Esophagus muscularis mucosa (tissue), 4 donors: ENCODE data around the gene STOML1. TPM values are rescaled to one million over a fixed set of nuclear protein-coding genes. Genes with fewer than 3 reads are reported as not detected.
"Not testable (repeated sequence)": the region's sequence is repeated elsewhere in the genome, so short reads cannot be mapped to it uniquely, and the experiment has no call there.

Source experiments
- DNase-seq: peaks from one replicate; pipeline ENCODE4 v3.0.0-alpha.2; 2017; ENCODE audit errors: extremely low spot score
- H3K27ac ChIP-seq, 4 donors: fragments of 200-600 bp; sonication (generic); replicated peaks in 1 of 4; 1 replicate in 3 of 4; 2 replicates in 1 of 4; pipeline ENCODE4 v1.5.1; 2016 to 2019; ENCODE audit warnings: mild to moderate bottlenecking in 1 of 4
- H3K27me3 ChIP-seq, 4 donors: fragments of 200-600 bp; sonication (generic); one replicate each; pipeline versions ENCODE4 v1.5.1 to v1.6.0; 2016 to 2019
- H3K36me3 ChIP-seq, 4 donors: fragments of 200-600 bp; sonication (generic); one replicate each; pipeline ENCODE4 v1.5.1; 2016 to 2019
- H3K4me1 ChIP-seq, 4 donors: fragments of 200-600 bp; sonication (generic); one replicate each; pipeline ENCODE4 v1.5.1; 2016 to 2019
- H3K4me3 ChIP-seq, 4 donors: fragments of 200-600 bp; sonication (generic); 1 replicate in 2 of 4; 2 replicates in 2 of 4; pipeline ENCODE4 v1.5.1; 2016 to 2019; ENCODE audit warnings: mild to moderate bottlenecking in 4 of 4, moderate library complexity in 1 of 4
- H3K9me3 ChIP-seq, 4 donors: fragments of 200-600 bp; sonication (generic); 1 replicate in 3 of 4; 2 replicates in 1 of 4; pipeline ENCODE4 v1.5.1; 2016 to 2019
- CTCF ChIP-seq, 3 experiments: fragments of 200-600 bp in 2 of 3; fragments of 450-650 bp in 1 of 3; sonication (generic) in 2 of 3; IDR thresholded peaks; one replicate each; pipeline ENCODE4 v1.5.1; 2017 to 2019; ENCODE audit warnings: antibody characterized with exemption in 3 of 3, mild to moderate bottlenecking in 2 of 3, moderate library complexity in 1 of 3
- EP300 ChIP-seq: sonication (generic); formaldehyde crosslinking; IDR thresholded peaks from one replicate; pipeline ENCODE4 v1.6.1; 2017; ENCODE audit warnings: antibody characterized with exemption
- POLR2A ChIP-seq: fragments of 450-650 bp; IDR thresholded peaks from one replicate; pipeline ENCODE4 v1.6.1; 2017; ENCODE audit warnings: antibody characterized with exemption, moderate library complexity, mild to moderate bottlenecking, low read depth
- POLR2AphosphoS5 ChIP-seq, 2 donors: sonication (generic); formaldehyde crosslinking; IDR thresholded peaks; one replicate each; pipeline ENCODE4 v1.6.1; 2017; ENCODE audit warnings: antibody characterized with exemption in 2 of 2
- WGBS: methylation state at CpG from one replicate; pipeline ENCODE4 v1.1.5; 2018; 5-methylcytosine and 5-hydroxymethylcytosine counted together
- intact Hi-C: fragments of 100-400 bp; cut with DNase I; formaldehyde crosslinking; loops from one replicate; pipeline ENCODE4 v1.15.1; 2023
- total RNA-seq, 4 donors: library from RNA; depleted of rRNA; stranded (reverse); fragments of >200 nt; gene quantifications; one replicate each; pipeline versions ENCODE4 v1.1.0 to v1.2.1, GENCODE V29; 2016

STOML1 gene
- total RNA-seq, 4 donors from 2014 or later, result 7.9 to 25.4 (median 14.9) TPM

GRCh38 chr15:73939138-73939537, 53.0 kb downstream of the STOML1 start:
- intact Hi-C loops, result no loop called here
- no peak for DNase-seq
- TF ChIP-seq POLR2A (no peak), EP300 (no peak), CTCF (IDR thresholded peaks at IDR 0.05) (no peak)
- H3K4me3 ChIP-seq, result no peak overlapping the region
- H3K36me3 ChIP-seq, result peaks cover 0 to 13% (median 0%) of the 10 kb centered on the region in 4 donors
- H3K27me3 ChIP-seq, result no peaks in the 10 kb centered on the region
- H3K9me3 ChIP-seq, result no peaks in the 10 kb centered on the region
- H3K27ac ChIP-seq, result no peak overlapping the region
- peaks cover 14 to 75% (median 51%) of the 10 kb centered on the region in 4 donors for H3K4me1 ChIP-seq
- 79% methylated on average over 2 of the region's 4 CpGs for WGBS

GRCh38 chr15:73938516-73938915, 53.6 kb downstream of the STOML1 start:
- H3K9me3 ChIP-seq, intact Hi-C loops, DNase-seq, H3K27ac ChIP-seq, H3K4me3 ChIP-seq, H3K27me3 ChIP-seq: not testable (repeated sequence)
- peaks cover 0 to 16% (median 0%) of the 10 kb centered on the region in 4 donors for H3K36me3 ChIP-seq
- WGBS, result 90% methylated on average over 8 of the region's 8 CpGs
- peaks cover 14 to 74% (median 50%) of the 10 kb centered on the region in 4 donors for H3K4me1 ChIP-seq

GRCh38 chr15:73937726-73938125, 54.4 kb downstream of the STOML1 start:
- Histone ChIP-seq H3K4me3 (no peak overlapping the region), H3K27ac (no peak overlapping the region), H3K9me3 (no peaks in the 10 kb centered on the region), H3K27me3 (no peaks in the 10 kb centered on the region), H3K36me3 (peaks cover 0 to 13% (median 0%) of the 10 kb centered on the region in 4 donors), H3K4me1 (peaks cover 14 to 77% (median 50%) of the 10 kb centered on the region in 4 donors)
- no peak for DNase-seq
- intact Hi-C loops, result no loop called here
- 97% methylated on average over 9 of the region's 11 CpGs for WGBS
- TF ChIP-seq POLR2A (no peak), EP300 (no peak), CTCF (IDR thresholded peaks at IDR 0.05) (no peak), POLR2AphosphoS5 (IDR thresholded peaks at IDR 0.05) (no peak)

- intact Hi-C loops, result no loop called here
- TF ChIP-seq CTCF (IDR thresholded peaks at IDR 0.05) (no peak), EP300 (no peak), POLR2A (no peak), POLR2AphosphoS5 (IDR thresholded peaks at IDR 0.05) (no peak)
- DNase-seq, result no peak
- H3K27ac ChIP-seq, result peak overlapping the region in 1 of 4 donors; percentile 15
- H3K4me3 ChIP-seq, result no peak overlapping the region
- WGBS, result 85% methylated on average over 9 of the region's 10 CpGs
- H3K4me1 ChIP-seq, result peaks cover 14 to 80% (median 51%) of the 10 kb centered on the region in 4 donors
- H3K9me3 ChIP-seq, result no peaks in the 10 kb centered on the region
- H3K27me3 ChIP-seq, result no peaks in the 10 kb centered on the region
- H3K36me3 ChIP-seq, result peaks cover 0 to 12% (median 0%) of the 10 kb centered on the region in 4 donors
These were observed 54.8 kb downstream of the STOML1 start for GRCh38 chr15:73937296-73937695.

- TF ChIP-seq EP300 (no peak), POLR2AphosphoS5 (IDR thresholded peaks at IDR 0.05) (no peak), POLR2A (no peak), CTCF (IDR thresholded peaks at IDR 0.05) (no peak)
- H3K27me3 ChIP-seq, result no peaks in the 10 kb centered on the region
- no peak overlapping the region for H3K4me3 ChIP-seq
- H3K27ac ChIP-seq, result peak overlapping the region; percentile 22 to 50 (median 36)
- peaks cover 11 to 80% (median 53%) of the 10 kb centered on the region in 4 donors for H3K4me1 ChIP-seq
- no peaks in the 10 kb centered on the region for H3K9me3 ChIP-seq
- intact Hi-C loops, result no loop called here
- WGBS, result 58% methylated on average over 12 of the region's 12 CpGs
- no peak for DNase-seq
- H3K36me3 ChIP-seq, result peaks cover 0 to 16% (median 2%) of the 10 kb centered on the region in 4 donors
These were observed 55.4 kb downstream of the STOML1 start for GRCh38 chr15:73936588-73937290.
